ENCODE measurements around the gene SYK.

GRCh38 chr9:90853945-90854344 lies 52.3 kb downstream of the SYK start:
- TF ChIP-seq POLR2AphosphoS5 (IDR thresholded peaks at IDR 0.05; ENCODE audit: low read depth, low read length) (no peak), REST (IDR thresholded peaks at IDR 0.05; ENCODE audit: insufficient read depth in 1 of 2, low read depth in 2 of 2, low read length in 1 of 2) (no peak), TCF7L2 (IDR thresholded peaks at IDR 0.05; ENCODE audit: low read depth, low read length) (no peak), SIN3A (IDR thresholded peaks at IDR 0.05; ENCODE audit: borderline replicate concordance, insufficient read depth, low read depth, low read length) (no peak)
- TF ChIP-seq, protein P1, sequence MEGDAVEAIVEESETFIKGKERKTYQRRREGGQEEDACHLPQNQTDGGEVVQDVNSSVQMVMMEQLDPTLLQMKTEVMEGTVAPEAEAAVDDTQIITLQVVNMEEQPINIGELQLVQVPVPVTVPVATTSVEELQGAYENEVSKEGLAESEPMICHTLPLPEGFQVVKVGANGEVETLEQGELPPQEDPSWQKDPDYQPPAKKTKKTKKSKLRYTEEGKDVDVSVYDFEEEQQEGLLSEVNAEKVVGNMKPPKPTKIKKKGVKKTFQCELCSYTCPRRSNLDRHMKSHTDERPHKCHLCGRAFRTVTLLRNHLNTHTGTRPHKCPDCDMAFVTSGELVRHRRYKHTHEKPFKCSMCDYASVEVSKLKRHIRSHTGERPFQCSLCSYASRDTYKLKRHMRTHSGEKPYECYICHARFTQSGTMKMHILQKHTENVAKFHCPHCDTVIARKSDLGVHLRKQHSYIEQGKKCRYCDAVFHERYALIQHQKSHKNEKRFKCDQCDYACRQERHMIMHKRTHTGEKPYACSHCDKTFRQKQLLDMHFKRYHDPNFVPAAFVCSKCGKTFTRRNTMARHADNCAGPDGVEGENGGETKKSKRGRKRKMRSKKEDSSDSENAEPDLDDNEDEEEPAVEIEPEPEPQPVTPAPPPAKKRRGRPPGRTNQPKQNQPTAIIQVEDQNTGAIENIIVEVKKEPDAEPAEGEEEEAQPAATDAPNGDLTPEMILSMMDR (IDR thresholded peaks at IDR 0.05), result no peak
